GM12872 (cell line): ENCODE measurements around the gene HOXB4.

Experiments
- TF ChIP-seq, protein P1 (sequence below): IDR thresholded peaks from 3 replicates; pipeline ENCODE4 v1.5.1; 2011; ENCODE audit warnings: low read depth, mild to moderate bottlenecking, low read length, moderate library complexity; ENCODE audit not compliant: insufficient read depth

HOXB4 gene

DNA sequence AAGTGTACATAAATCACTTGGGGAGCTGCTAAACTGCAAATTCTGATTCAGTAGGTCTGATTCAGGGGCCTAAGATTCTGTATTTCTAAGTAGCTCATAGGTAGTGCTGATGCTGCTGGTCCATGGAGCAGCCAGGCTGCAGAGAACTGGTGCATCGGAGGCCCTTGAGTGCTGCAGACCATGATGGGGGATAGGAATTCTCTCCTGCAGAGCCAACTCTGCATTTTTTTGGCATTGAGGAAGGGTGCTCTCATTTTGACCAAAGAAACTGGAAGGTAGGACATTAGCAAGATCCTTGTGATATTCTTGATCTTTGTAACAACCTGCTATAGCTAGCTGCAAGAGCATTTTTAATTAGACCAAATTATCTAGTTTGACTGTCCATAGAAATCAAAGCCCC lies 37.9 kb downstream of the HOXB4 start:
- TF ChIP-seq, protein P1, sequence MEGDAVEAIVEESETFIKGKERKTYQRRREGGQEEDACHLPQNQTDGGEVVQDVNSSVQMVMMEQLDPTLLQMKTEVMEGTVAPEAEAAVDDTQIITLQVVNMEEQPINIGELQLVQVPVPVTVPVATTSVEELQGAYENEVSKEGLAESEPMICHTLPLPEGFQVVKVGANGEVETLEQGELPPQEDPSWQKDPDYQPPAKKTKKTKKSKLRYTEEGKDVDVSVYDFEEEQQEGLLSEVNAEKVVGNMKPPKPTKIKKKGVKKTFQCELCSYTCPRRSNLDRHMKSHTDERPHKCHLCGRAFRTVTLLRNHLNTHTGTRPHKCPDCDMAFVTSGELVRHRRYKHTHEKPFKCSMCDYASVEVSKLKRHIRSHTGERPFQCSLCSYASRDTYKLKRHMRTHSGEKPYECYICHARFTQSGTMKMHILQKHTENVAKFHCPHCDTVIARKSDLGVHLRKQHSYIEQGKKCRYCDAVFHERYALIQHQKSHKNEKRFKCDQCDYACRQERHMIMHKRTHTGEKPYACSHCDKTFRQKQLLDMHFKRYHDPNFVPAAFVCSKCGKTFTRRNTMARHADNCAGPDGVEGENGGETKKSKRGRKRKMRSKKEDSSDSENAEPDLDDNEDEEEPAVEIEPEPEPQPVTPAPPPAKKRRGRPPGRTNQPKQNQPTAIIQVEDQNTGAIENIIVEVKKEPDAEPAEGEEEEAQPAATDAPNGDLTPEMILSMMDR = no peak

DNA sequence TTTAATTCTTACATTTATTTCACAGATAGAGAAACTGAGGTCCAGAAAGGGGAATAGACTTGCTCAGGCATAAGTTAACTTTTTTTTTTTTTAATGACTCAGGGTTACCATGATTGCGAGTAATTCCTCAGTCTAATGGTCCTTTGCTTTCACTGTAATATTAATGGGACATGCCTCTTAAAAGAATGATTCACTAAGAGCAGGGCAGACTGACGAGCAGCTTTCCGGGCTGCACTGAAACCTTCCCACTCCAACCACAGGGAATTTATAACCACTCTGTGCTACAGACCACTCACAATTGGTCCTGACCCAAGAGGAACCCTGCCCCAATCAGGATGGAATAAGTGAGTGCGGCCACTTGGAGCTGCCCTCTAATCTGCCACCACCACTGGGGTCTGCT lies 39.0 kb downstream of the HOXB4 start:
- TF ChIP-seq, protein P1 = no peak

DNA sequence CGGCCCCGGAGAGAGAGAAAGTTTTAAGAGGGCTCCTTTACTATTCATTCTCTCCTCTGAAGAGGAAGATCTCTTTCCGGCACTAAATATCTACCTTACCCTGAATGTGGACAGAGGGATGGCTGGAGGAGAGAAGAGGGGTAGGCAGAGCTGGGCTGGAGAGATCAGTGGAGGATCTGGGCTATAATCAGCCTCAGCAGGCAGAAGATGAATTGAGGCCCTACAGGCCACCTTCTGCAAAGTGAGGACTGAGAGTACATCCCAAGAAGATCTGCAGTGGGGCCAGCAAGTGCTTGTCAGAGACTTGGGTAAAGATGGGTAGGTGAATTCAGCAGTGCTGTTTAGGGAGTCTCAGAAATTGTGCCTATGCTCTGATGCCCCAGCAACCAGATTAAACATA lies 40.8 kb downstream of the HOXB4 start:
- TF ChIP-seq, protein P1 = no peak

DNA sequence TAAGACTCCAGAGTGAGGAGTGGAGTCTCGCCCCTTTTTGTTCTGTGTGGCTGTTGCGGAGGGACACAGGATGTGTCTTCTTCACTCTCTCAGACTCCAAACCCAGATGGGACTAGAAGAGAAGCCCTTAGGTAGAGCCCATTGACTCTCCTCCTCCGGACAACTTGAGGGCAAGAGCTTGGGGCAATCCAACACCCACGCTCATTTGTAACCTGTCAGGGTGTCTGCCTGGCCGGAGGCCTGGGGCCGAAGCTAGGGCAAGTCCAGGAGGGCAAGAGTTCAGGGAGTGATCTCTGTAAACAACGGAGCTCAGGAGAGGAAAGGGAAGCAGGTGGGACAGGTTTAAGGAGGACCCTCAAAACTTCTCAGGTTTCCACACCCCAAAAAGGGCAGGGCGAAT lies 45.9 kb downstream of the HOXB4 start:
- TF ChIP-seq, protein P1 = no peak

DNA sequence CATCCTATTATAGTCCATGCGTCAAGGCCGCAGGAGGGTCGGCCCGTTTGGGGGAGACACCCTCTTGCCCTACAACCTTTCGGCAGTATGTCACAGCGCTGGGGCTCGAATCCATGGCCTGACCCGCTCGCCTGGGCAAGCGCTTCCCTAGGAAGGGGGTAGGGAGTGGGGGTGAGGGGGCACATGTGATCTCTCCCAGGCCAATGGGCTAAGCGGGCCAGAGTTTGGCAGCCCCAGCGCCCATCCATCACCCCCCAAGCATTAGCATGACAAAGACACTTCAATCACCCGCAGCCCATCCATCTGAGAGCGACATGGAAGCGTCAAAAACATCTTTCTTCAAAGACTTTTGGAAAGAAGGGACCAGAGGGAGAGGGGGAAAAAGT lies 47.3 kb downstream of the HOXB4 start, which contains the start of gene HOXB1:
Gene HOXB1 (minus strand): TSS at position 125 of the 386 bp plus-strand sequence. CDS start 107 bp downstream, at position 18.
- TF ChIP-seq, protein P1 = no peak

DNA sequence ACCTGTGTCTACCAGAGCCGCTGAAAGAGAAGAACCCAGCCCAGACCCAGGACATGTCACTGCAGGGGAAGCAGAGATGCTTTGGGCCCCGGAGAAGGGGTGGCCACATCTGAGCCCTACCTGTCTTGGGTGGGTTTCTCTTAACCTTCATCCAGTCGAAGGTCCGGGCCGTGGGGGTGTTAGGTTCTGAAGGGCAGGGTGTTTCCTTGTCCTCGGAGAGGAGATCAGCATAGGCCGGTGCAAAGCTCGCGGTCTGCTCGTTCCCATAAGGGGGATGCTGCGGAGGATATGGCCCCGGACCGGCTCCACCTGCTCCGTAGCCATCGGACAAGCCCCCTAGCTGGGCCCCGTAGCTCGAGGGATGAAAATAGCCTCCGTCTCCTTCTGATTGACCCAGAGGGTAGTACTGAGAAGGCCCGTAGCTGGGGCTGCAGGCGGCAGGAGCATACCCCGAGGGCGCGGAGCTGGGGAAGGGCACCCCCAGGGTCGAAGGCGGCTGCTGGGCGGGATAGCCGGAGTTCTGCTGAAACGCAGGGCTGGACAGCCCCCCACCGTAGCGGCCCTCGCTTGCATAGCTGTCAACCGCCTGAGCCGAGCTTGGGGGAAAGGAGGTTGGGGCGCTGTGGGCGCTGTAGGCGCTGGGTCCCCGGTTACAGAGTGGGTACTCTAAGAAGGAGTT lies 47.8 kb downstream of the HOXB4 start:
- TF ChIP-seq, protein P1 = no peak

DNA sequence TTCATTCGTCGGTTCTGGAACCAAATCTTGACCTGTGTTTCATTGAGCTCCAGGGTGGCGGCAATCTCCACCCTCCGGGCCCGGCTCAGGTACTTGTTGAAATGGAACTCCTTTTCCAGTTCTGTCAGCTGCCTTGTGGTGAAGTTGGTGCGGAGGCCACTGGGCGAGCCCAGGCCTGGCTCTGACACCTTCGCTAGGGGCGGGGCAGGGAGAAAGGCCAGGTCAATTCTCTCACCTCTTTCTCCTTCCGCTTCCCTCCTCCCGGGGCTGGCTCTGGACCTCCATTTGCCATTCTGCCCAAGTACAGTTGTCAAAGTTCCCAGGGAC lies 48.5 kb downstream of the HOXB4 start:
- TF ChIP-seq, protein P1 = no peak
